Mononuclear cell (primary cell): ENCODE measurements around the gene SRSF8. TPM values are rescaled to one million over a fixed set of nuclear protein-coding genes. Genes with fewer than 3 reads are reported as not detected.

Experiments used
- H3K27me3 ChIP-seq: 2 replicates; pipeline ENCODE4 v1.6.0; 2011; ENCODE audit warnings: low read length, control low read depth; ENCODE audit not compliant: insufficient read depth
- H3K4me1 ChIP-seq: 2 replicates; pipeline ENCODE4 v1.5.1; 2011; ENCODE audit warnings: mild to moderate bottlenecking, low read length, control low read depth; ENCODE audit not compliant: insufficient read depth
- H3K4me3 ChIP-seq: 2 replicates; pipeline ENCODE4 v1.5.1; 2011; ENCODE audit warnings: mild to moderate bottlenecking, low read length, moderate library complexity
- H3K9me3 ChIP-seq: 2 replicates; pipeline ENCODE4 v1.5.1; 2011; ENCODE audit warnings: low read depth, mild to moderate bottlenecking, control low read depth, low read length
- total RNA-seq: library from RNA; depleted of rRNA; stranded (reverse); fragments of >200 nt; gene quantifications from one replicate; pipeline ENCODE4 v1.2.3, GENCODE V29; 2012

SRSF8 gene
- total RNA-seq, 1 donor = 43.7 TPM

- H3K4me1 ChIP-seq = no peaks in the 10 kb centered on the region
- H3K4me3 ChIP-seq = no peak overlapping the region
- peaks cover 5% of the 10 kb centered on the region for H3K27me3 ChIP-seq
- H3K9me3 ChIP-seq = no peaks in the 10 kb centered on the region
Observed at GRCh38 chr11:95081412-95081811, 14.7 kb downstream of the SRSF8 start.

GRCh38 chr11:95082576-95083001, 15.9 kb downstream of the SRSF8 start:
- Histone ChIP-seq H3K4me3 (no peak overlapping the region), H3K4me1 (no peaks in the 10 kb centered on the region), H3K27me3 (peaks cover 5% of the 10 kb centered on the region), H3K9me3 (no peaks in the 10 kb centered on the region)

- Histone ChIP-seq H3K9me3 (no peaks in the 10 kb centered on the region), H3K4me1 (peaks cover 9% of the 10 kb centered on the region), H3K4me3 (no peak overlapping the region), H3K27me3 (peaks cover 4% of the 10 kb centered on the region)
Observed at GRCh38 chr11:95084509-95084908, 17.8 kb downstream of the SRSF8 start.

GRCh38 chr11:95085117-95085816, 18.5 kb downstream of the SRSF8 start:
- Histone ChIP-seq H3K27me3 (no peaks in the 10 kb centered on the region), H3K9me3 (no peaks in the 10 kb centered on the region), H3K4me1 (peaks cover 13% of the 10 kb centered on the region), H3K4me3 (no peak overlapping the region)

- H3K27me3 ChIP-seq = no peaks in the 10 kb centered on the region
- peaks cover 22% of the 10 kb centered on the region for H3K4me1 ChIP-seq
- no peaks in the 10 kb centered on the region for H3K9me3 ChIP-seq
- no peak overlapping the region for H3K4me3 ChIP-seq
Observed at GRCh38 chr11:95086151-95086550, 19.4 kb downstream of the SRSF8 start.

GRCh38 chr11:95086836-95087570, 20.3 kb downstream of the SRSF8 start:
- Histone ChIP-seq H3K9me3 (no peaks in the 10 kb centered on the region), H3K4me3 (no peak overlapping the region), H3K27me3 (no peaks in the 10 kb centered on the region), H3K4me1 (peaks cover 22% of the 10 kb centered on the region)

GRCh38 chr11:95088946-95089619, 22.4 kb downstream of the SRSF8 start:
- H3K9me3 ChIP-seq = no peaks in the 10 kb centered on the region
- no peaks in the 10 kb centered on the region for H3K27me3 ChIP-seq
- H3K4me3 ChIP-seq = peak overlapping the region; percentile 66
- H3K4me1 ChIP-seq = peaks cover 37% of the 10 kb centered on the region

GRCh38 chr11:95089620-95090542, 23.2 kb downstream of the SRSF8 start, which contains the start of gene ENDOD1:
Gene ENDOD1, plus strand, starts transcription at chr11:95089846. Its CDS starts 82 bp downstream, at chr11:95089928.
- Histone ChIP-seq H3K27me3 (no peaks in the 10 kb centered on the region), H3K9me3 (no peaks in the 10 kb centered on the region), H3K4me1 (peaks cover 37% of the 10 kb centered on the region), H3K4me3 (peak within 1 kb of the TSS; percentile 66)

- H3K4me1 ChIP-seq = peaks cover 52% of the 10 kb centered on the region
Observed at GRCh38 chr11:95091663-95092180, 25.0 kb downstream of the SRSF8 start.

GRCh38 chr11:95092549-95093324, 26.0 kb downstream of the SRSF8 start:
- Histone ChIP-seq H3K9me3 (no peaks in the 10 kb centered on the region), H3K4me1 (peaks cover 54% of the 10 kb centered on the region), H3K4me3 (no peak overlapping the region)

More at GRCh38 chr11:95091663-95092180, 25.0 kb downstream of the SRSF8 start:
- no peaks in the 10 kb centered on the region for H3K27me3 ChIP-seq
- H3K9me3 ChIP-seq = no peaks in the 10 kb centered on the region
- no peak overlapping the region for H3K4me3 ChIP-seq

GRCh38 chr11:95093548-95093947, 26.8 kb downstream of the SRSF8 start:
- no peak overlapping the region for H3K4me3 ChIP-seq
- H3K4me1 ChIP-seq = peaks cover 52% of the 10 kb centered on the region
- H3K27me3 ChIP-seq = no peaks in the 10 kb centered on the region
- H3K9me3 ChIP-seq = no peaks in the 10 kb centered on the region

More at GRCh38 chr11:95092549-95093324, 26.0 kb downstream of the SRSF8 start:
- no peaks in the 10 kb centered on the region for H3K27me3 ChIP-seq

GRCh38 chr11:95095858-95096587, 29.3 kb downstream of the SRSF8 start:
- H3K4me3 ChIP-seq = no peak overlapping the region
- H3K27me3 ChIP-seq = no peaks in the 10 kb centered on the region
- H3K4me1 ChIP-seq = peaks cover 39% of the 10 kb centered on the region
- H3K9me3 ChIP-seq = no peaks in the 10 kb centered on the region

- H3K27me3 ChIP-seq = no peaks in the 10 kb centered on the region
- peaks cover 37% of the 10 kb centered on the region for H3K4me1 ChIP-seq
- no peak overlapping the region for H3K4me3 ChIP-seq
- H3K9me3 ChIP-seq = no peaks in the 10 kb centered on the region
Observed at GRCh38 chr11:95097209-95097608, 30.5 kb downstream of the SRSF8 start.
